ENCODE results near the gene HDDC2.

Gene HDDC2

GRCh38 chr6:125233202-125233601 is 68.6 kb downstream of the HDDC2 start:
- no peak for DNase-seq (ENCODE audit: low spot score)

DNA sequence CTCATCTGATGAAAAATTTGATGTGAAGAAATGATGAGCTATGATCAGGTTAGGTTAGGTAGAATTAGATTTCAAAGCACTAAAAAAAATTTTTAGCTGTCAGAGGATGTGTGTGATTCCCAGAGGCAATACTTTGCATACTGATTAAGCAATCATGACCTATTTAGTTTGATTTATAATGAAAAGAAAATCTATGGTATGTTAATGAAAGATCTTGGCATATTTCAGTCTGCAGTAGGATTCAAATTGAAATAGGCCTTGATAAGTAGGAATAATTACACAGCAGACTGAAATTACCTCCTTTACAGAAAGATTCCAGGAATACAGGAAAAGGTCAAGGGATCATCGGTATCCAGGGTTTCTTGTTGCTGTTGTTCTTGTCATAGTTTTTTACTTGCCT is 69.3 kb downstream of the HDDC2 start:
- DNase-seq (ENCODE audit: low spot score) = no peak

DNA sequence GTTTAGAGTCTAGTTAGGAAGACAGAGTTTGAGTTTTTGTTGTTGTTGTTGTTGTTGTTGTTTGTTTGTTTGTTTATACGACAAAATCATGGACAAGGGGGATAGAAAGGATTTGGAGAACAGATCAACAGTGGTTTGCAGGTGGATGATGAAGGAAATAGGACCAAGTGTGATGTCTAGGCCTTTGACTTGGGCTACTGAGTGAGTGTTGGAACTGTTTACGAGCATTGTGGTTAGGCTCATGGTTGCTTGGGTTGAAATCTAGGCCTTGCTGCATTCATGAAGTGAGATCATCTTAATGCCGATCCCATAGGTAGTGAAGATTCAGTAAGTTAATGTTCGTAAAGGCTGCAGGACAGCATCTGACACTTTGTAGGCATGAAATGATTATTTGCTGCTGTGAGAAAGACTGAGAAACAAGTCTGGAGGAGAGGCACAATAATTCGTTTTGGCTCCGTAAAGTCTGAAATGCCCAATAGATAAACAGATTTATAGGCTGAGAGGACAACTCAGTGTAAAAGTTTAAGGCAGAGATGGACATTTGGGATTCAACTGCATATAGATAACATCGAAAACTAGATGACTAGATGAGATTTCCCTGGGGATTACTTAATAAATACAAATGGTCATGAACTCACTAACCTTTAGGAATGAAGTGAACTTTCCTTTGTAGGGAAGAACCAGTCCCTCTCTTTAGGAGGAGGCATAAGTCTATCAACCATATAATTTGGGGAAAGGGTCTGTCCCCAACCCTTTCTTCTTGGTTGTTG is 70.0 kb downstream of the HDDC2 start:
- no peak for DNase-seq (ENCODE audit: low spot score)

DNA sequence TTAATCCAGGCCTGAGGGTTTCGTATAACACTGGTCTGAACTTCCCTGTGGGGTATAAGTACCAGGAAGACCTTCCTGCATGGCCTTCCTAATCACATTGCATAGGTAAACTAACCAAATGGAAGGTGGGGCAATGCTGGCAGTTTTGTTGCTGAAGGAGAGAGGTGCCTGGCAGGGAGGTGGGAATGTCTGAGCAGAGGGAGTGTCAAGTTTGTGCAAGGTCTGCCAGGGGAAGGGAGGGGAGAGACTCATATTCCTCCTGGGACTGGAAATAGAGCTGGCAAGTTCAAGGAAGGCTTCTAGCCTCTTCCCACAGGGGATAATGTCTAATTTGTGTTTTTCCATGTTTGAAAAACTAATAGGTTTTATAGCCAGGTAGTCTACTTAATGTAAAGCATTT is 70.6 kb downstream of the HDDC2 start:
- DNase-seq (ENCODE audit: low spot score) = no peak

GRCh38 chr6:125230674-125231073 is 71.1 kb downstream of the HDDC2 start:
- no peak for DNase-seq (ENCODE audit: low spot score)

GRCh38 chr6:125228981-125229479 is 72.7 kb downstream of the HDDC2 start:
- DNase-seq (ENCODE audit: low spot score) = no peak

DNA sequence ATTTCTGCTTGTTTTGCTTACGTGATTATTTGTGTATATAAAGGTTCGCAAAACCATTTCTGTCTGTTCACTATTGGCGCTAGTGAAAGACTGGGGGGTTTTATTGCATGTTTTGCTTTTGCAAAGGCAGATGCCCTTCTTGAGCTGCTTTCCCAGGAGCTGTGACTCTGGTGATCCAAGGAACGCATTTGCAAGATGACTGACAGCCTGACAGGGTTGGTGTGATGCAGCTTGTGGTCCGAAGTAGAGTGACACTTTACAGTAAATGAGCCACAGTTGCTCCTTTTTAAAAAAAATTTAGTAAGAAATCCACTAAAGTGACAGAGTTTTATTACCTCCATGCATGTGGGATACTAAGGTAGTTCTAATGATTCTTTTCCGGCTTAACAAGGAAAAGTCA is 74.5 kb downstream of the HDDC2 start:
- DNase-seq (ENCODE audit: low spot score) = no peak
